ENCODE measurements around the gene AMACR. TPM values are rescaled to one million over a fixed set of nuclear protein-coding genes. Genes with fewer than 3 reads are reported as not detected.

The AMACR gene
- 36.6 TPM for total RNA-seq

DNA sequence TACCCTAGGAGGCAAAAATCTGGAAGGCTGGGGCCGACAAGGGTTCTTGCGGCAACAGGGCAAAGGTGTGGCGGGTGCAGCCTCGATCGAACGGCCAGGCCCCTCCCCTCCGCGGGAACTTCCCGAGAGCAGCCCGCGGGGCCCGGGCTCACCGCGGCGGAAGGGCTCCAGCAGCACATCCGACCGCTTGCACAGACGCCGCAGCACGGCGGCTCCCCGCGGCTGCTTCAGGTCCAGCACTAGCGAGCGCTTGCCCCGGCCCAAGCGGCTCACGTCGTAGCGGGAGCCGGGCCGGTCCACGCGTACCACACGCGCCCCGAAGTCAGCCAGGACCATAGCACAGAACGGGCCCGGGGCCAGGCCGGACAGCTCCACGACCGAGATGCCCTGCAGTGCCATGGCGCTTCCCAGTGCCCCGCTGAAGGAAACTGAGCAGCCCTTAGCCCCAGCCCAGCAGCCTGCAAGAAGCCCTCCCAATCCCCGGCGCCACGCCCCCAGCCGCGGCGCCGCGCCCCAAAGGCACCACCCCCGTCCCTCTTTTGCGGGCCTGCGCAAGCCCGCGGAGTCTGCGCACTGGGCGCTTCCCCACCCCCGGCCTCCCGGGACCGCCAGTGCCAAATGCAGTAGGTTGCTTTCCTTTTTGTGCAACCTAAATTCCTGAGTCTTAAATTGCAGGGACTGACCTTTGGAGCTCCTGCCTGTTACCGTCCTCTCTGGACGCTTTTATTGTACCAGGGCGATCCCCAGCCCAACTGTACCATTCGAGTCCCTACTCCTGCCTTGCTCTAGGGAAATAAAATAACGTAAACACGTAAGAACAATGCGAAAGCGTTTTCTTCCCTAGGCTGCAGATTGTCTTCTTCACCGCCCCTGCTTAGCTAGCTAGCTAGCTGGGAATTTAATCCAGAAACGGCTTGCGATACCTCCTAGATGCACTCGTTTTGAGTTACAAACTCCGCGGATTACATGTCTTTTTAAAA is at the start of gene AMACR:
Gene AMACR, minus strand, starts transcription at position 430 of the 980 bp plus-strand sequence. Its CDS starts 31 bp downstream, at position 399.

DNA sequence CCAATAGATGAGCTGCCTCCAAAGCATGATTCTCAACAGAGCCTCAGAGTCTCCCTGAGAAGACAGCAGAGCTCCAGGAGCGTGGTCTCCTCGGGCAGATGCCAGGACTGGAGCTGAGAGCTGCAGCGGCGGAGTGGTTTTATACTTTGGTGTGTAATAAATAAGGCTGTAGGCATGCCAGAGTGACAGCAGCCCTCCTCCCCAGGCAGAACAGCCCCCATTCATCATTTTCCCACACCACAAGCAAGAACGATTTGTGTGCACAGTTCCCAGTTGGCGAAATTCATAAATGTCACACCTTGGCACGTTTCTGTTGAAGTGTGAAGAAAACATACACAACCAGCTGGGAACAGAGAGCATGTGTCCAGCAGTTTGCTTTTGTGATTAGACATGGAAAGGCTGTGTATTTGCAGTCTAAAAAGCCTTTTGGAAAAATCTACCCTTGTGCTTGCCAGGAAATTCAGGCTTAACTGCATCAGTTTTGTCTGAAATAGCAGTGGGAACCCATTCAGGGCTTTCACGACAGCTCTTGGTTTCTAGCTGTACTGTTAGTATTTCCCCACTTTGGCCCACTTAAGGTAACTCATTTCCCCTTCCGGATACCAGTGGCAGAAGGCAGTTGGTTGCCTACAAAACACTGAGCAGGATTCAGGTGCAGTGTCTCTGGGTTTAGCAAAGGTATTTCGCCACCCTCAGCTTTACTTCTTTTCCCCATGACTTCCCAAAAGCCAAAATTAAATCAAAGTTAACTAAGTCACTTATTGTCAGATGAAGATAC is 35.4 kb upstream of the AMACR start, which contains the start of gene C1QTNF3:
Gene C1QTNF3, minus strand, starts transcription at position 115 of the 778 bp plus-strand sequence. Its CDS starts 88 bp downstream, at position 27.

DNA sequence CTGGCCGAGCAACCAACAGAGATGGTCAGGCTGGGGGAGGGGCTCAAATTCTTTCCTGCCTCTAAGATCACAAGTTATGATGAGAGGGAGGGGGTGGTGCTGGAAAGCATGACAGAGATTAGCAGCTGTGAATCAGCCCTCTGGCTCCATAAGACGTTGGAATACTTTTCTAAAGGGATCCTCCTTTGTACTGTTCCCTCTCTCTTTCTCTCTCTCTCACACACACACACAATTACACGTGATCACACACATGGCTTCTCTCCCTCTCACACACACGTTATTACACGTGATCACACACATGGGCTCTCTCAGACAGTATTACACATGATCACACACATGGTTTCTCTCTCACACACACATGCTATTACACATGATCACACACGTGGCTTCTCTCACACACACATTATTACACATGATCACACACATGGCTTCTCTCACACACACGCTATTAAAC is 23.2 kb downstream of the AMACR start, which contains the start of gene SLC45A2:
Gene SLC45A2, minus strand, starts transcription at position 23 of the 454 bp plus-strand sequence. CDS start 110 bp downstream, outside the sequence.

DNA sequence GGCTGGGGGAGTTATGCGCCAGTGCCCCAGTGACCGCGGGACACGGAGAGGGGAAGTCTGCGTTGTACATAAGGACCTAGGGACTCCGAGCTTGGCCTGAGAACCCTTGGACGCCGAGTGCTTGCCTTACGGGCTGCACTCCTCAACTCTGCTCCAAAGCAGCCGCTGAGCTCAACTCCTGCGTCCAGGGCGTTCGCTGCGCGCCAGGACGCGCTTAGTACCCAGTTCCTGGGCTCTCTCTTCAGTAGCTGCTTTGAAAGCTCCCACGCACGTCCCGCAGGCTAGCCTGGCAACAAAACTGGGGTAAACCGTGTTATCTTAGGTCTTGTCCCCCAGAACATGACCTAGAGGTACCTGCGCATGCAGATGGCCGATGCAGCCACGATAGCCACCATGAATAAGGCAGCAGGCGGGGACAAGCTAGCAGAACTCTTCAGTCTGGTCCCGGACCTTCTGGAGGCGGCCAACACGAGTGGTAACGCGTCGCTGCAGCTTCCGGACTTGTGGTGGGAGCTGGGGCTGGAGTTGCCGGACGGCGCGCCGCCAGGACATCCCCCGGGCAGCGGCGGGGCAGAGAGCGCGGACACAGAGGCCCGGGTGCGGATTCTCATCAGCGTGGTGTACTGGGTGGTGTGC is 71.4 kb downstream of the AMACR start, which contains the start of gene RXFP3:
Gene RXFP3, plus strand, starts transcription at position 6 of the 636 bp plus-strand sequence. Its CDS starts 355 bp downstream, at position 361.

Small RNA genes within 50 kb of the gene (small RNA-seq; reads per million reads assigned to genes)
- gene AC139783.1 (ENCODE audit: low replicate concordance), result not detected

Other genes starting within 250 kb of the AMACR start
- gene ADAMTS12, start 116.1 kb downstream of the AMACR start, total RNA-seq, result 26.5 TPM
- 0.18 TPM for gene RXFP3, start 71.7 kb downstream of the AMACR start, total RNA-seq
- gene SLC45A2, start 23.4 kb downstream of the AMACR start, total RNA-seq, result 0.23 TPM
- 60.7 TPM for gene C1QTNF3, start 35.2 kb upstream of the AMACR start, total RNA-seq